Measurements from ENCODE around the gene NHERF2. TPM values are rescaled to one million over a fixed set of nuclear protein-coding genes. Genes with fewer than 3 reads are reported as not detected.

Gene NHERF2
- total and polyA plus RNA-seq, 12 donors: 94.3 to 640 (median 183) TPM

GRCh38 chr16:2058420-2058819, 31.7 kb downstream of the NHERF2 start:
- Histone ChIP-seq H3K27me3 (no peaks in the 10 kb centered on the region), H3K36me3 (peaks cover under 1 to 97% (median 42%) of the 10 kb centered on the region in 9 donors), H3K4me3 (no peak overlapping the region), H3K9me3 (no peaks in the 10 kb centered on the region), H3K4me1 (peaks cover 0 to 4% (median 0%) of the 10 kb centered on the region in 9 donors), H3K27ac (no peak overlapping the region)
- ATAC-seq (no peak), DNase-seq (no peak)
- TF ChIP-seq CTCF (IDR thresholded peaks at IDR 0.05): no peak
- intact Hi-C loops (cut with DNase I): loop anchor here in 2 of 10 donors (5.0 kb wide), 1 partner anchor 36 kb away; no protein-coding TSS in a partner anchor
- 87 to 89% methylated on average over 13 of the region's 13 CpGs for WGBS, 2 donors

GRCh38 chr16:2058872-2059271, 32.2 kb downstream of the NHERF2 start:
- TF ChIP-seq CTCF (IDR thresholded peaks at IDR 0.05): no peak
- peaks cover 0 to 97% (median 42%) of the 10 kb centered on the region in 9 donors for H3K36me3 ChIP-seq
- WGBS, 2 donors: 95 to 97% methylated on average over 10 of the region's 10 CpGs
- ATAC-seq: no peak
- H3K27me3 ChIP-seq: no peaks in the 10 kb centered on the region
- H3K4me3 ChIP-seq: no peak overlapping the region
- H3K9me3 ChIP-seq: no peaks in the 10 kb centered on the region
- intact Hi-C loops (cut with DNase I): loop anchor here in 2 of 10 donors (5.0 kb wide), 1 partner anchor 37 kb away; no protein-coding TSS in a partner anchor
- no peak overlapping the region for H3K27ac ChIP-seq
- no peak for DNase-seq
- peaks cover 0 to 4% (median 0%) of the 10 kb centered on the region in 9 donors for H3K4me1 ChIP-seq

- DNase-seq: no peak
- peaks cover 0 to 4% (median 0%) of the 10 kb centered on the region in 9 donors for H3K4me1 ChIP-seq
- H3K27me3 ChIP-seq: no peaks in the 10 kb centered on the region
- 91 to 93% methylated on average over 16 to 17 of the region's 17 CpGs for WGBS, 2 donors
- intact Hi-C loops (cut with DNase I): loop anchor here in 1 of 10 donors (10.0 kb wide), 1 partner anchor 46 kb away; the partner anchor contains the start of gene NPW
- no peak overlapping the region for H3K27ac ChIP-seq
- no peaks in the 10 kb centered on the region for H3K9me3 ChIP-seq
- TF ChIP-seq CTCF (IDR thresholded peaks at IDR 0.05): no peak
- no peak for ATAC-seq
- H3K4me3 ChIP-seq: no peak overlapping the region
- H3K36me3 ChIP-seq: peaks cover 0 to 96% (median 40%) of the 10 kb centered on the region in 9 donors
These were observed 33.6 kb downstream of the NHERF2 start for GRCh38 chr16:2060346-2060745.

- Histone ChIP-seq H3K27me3 (no peaks in the 10 kb centered on the region), H3K4me3 (no peak overlapping the region), H3K9me3 (no peaks in the 10 kb centered on the region), H3K4me1 (peaks cover 0 to 1% (median 0%) of the 10 kb centered on the region in 9 donors), H3K27ac (no peak overlapping the region), H3K36me3 (peaks cover 0 to 96% (median 46%) of the 10 kb centered on the region in 9 donors)
- intact Hi-C loops (cut with DNase I): loop anchor here in 1 of 10 donors (10.0 kb wide), 1 partner anchor 46 kb away; the partner anchor contains the start of gene NPW
- TF ChIP-seq CTCF (IDR thresholded peaks at IDR 0.05): no peak
- DNase-seq: no peak
- ATAC-seq: no peak
- WGBS, 2 donors: 93 to 98% methylated on average over 18 of the region's 18 CpGs
These were observed 34.3 kb downstream of the NHERF2 start for GRCh38 chr16:2061023-2061422.
